ENCODE data around the gene DNAJC18.

DNAJC18 gene

DNA sequence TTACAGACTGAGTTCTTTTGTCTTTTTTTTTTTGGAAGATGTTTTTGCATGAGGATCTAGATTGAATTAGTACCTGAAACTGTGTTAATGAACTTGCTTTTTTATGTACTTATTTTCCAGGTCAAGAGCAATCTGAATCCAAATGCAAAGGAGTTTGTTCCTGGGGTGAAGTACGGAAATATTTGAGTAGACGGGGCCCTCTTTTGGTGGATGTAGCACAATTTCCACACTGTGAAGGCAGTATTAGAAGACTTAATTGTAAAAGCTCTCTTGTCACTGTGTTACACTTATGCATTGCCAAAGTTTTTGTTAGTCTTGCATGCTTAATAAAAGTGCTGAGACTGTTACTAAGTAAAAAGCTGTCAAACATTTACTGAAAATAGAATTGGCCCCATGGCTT, 70.7 kb downstream of the DNAJC18 start:
- DNase-seq (ENCODE audit: low read depth): no peak

DNA sequence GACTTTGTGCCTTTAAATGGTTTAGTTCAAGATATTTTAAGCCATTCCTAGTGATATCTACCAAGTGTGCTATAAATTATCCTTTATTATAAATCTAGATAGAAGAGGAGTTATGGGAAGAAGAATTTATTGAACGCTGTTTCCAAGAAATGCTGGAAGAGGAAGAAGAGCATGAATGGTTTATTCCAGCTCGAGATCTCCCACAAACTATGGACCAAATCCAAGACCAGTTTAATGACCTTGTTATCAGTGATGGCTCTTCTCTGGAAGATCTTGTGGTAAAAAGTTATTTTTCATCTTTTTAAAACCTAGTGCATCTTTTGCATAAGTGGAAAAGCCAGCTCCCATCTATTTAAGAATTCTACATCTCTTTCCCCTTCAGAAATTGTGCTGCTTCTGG, 74.9 kb downstream of the DNAJC18 start:
- no peak for DNase-seq (ENCODE audit: low read depth)

DNA sequence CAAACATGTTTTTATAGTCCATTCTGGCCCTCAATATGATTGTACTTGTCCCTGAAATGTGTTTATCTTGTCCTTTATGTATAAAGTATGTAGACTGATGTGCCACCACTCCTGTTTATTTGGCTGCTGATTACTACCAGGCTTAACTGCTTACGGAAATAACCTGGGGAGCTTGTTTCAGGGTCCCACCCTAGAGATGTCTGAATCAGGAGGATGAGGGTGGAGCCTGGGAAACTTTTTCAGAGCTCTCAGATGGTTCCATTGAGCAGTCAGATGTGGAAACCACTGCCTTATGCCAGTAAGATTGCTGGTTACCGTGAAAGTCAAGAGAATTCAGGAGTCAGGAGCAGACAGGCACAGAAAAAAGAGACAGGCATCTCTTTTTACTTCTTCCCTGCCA, 75.4 kb downstream of the DNAJC18 start:
- DNase-seq (ENCODE audit: low read depth): no peak

DNA sequence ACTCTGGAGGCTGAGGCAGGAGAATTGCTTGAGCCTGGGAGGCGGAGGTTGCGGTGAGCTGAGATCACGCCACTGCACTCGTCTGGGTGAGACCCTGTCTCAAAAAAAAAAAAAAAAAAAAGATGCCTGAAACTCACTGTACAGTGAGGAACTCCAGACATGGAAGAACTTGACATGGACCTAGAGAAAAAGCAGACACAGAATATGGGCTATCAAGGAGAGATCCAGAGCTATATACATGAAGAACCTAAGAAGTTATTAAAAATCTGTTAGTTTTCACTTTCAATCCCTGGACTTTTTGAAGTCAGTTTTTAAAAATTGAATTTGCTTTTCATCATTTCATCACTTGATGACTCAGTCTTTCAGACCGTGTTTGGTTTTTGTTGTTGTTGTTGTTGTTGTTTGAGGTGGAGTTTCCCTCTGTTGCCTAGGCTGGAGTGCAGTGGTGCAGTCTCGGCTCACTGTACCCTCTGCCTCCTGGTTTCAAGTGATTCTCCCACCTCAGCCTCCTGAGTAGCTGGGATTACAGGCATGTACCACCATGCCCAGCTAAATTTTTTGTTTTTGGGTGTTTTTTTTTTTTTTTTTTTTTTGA, 77.4 kb downstream of the DNAJC18 start:
- DNase-seq (ENCODE audit: low read depth): no peak

DNA sequence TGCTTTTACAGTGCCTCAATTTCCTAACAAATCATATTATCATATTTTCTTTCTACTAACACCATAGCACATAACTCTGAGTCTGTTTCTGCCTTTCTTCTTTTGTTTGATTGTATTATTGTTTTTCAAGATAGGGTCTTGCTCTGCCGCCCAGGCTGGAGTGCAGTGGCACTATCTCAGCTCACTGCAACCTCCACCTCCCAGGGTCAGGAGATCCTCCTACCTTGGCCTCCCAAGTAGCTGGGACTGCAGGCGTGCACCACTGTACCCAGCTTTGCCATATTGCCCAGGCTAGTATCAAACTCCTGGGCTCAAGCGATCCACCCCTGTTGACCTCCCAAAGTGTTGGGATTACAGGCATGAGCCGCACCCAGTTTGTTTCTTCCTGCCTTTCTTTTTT, 78.9 kb downstream of the DNAJC18 start:
- no peak for DNase-seq (ENCODE audit: low read depth)

Measured in activated T-helper 9 cell treated with anti-CD3 and anti-CD28 coated beads, Interleukin-2, amount 50 U/mL, for 16 hours (primary cell).